ENCODE measurements around the gene RPRML.
A peak's percentile ranks its signal among the peaks of the same experiment; 100 is the strongest.

The RPRML gene

GRCh38 chr17:46943501-46944393 lies 35.3 kb downstream of the RPRML start:
- DNase-seq = peak; percentile 18

- no peak for DNase-seq
Measured at GRCh38 chr17:46943218-46943500, 35.9 kb downstream of the RPRML start.

GRCh38 chr17:46942441-46943217 lies 36.4 kb downstream of the RPRML start:
- peak; percentile 58 for DNase-seq

GRCh38 chr17:46940692-46941404 lies 38.2 kb downstream of the RPRML start:
- peak; percentile 71 for DNase-seq

- DNase-seq = no peak
Measured at GRCh38 chr17:46935658-46936266, 43.3 kb downstream of the RPRML start.

- no peak for DNase-seq
Measured at GRCh38 chr17:46931596-46931995, 47.5 kb downstream of the RPRML start.

- DNase-seq = no peak
Measured at GRCh38 chr17:46930051-46930450, 49.0 kb downstream of the RPRML start.

GRCh38 chr17:46929413-46929812 lies 49.6 kb downstream of the RPRML start:
- DNase-seq = no peak

GRCh38 chr17:46928467-46929261 lies 50.4 kb downstream of the RPRML start:
- no peak for DNase-seq

All from CD4-positive, alpha-beta T cell treated with Interleukin-6 for 4 hours (primary cell).